GM12878 (cell line): ENCODE data around the gene CTNNA1.

Experiments used
- MXI1 ChIP-seq: fragments of 150-350 bp; IDR thresholded peaks from 2 replicates; pipeline ENCODE4 v1.6.1; 2011; ENCODE audit warnings: low read depth, mild to moderate bottlenecking, inconsistent platforms, low read length, improper control_type of control experiment
- POLR2A ChIP-seq: IDR thresholded peaks from 2 replicates; pipeline ENCODE4 v1.6.1; 2011; ENCODE audit warnings: low read depth, mild to moderate bottlenecking, low read length

- no peak for TF ChIP-seq POLR2A
- TF ChIP-seq MXI1, result no peak
These were observed 116.7 kb downstream of the CTNNA1 start for GRCh38 chr5:138869763-138870500.
